ENCODE data around the gene PARS2.

The PARS2 gene

DNA sequence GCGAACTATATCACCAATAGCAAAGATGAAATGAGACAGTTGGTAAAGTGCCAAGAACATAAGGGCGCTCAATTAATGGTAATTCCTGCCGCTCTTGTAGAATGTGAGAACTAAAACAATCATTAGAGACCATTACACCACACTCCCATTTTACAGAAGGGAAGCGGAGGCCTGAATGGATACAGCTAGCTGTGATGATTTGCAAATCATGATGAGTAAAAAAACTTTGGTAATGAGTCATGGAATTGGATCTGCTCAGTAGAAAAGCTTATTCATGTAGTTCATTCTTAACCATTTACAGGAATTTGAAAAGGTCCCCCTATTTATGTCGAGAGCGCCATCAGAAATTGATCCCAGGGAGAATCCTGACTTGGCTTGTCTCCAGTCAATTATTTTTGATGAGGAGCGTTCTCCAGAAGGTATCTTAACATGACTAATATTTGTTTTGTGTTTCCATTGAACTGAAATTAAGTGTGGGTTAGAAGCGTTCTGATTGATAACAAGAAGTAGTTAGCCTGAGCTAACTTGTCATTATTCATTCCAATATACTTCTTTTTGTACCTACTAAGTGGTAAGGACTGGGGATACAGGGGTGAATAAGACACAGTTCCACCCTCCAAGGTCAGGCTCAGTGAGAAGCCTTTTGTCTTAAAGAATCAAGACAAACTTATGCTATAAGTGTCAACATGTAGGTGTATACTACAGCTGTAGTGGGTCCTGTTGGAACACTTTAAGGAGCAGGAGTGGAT lies 47.9 kb downstream of the PARS2 start:
- TF ChIP-seq, protein P1, sequence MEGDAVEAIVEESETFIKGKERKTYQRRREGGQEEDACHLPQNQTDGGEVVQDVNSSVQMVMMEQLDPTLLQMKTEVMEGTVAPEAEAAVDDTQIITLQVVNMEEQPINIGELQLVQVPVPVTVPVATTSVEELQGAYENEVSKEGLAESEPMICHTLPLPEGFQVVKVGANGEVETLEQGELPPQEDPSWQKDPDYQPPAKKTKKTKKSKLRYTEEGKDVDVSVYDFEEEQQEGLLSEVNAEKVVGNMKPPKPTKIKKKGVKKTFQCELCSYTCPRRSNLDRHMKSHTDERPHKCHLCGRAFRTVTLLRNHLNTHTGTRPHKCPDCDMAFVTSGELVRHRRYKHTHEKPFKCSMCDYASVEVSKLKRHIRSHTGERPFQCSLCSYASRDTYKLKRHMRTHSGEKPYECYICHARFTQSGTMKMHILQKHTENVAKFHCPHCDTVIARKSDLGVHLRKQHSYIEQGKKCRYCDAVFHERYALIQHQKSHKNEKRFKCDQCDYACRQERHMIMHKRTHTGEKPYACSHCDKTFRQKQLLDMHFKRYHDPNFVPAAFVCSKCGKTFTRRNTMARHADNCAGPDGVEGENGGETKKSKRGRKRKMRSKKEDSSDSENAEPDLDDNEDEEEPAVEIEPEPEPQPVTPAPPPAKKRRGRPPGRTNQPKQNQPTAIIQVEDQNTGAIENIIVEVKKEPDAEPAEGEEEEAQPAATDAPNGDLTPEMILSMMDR (conservative IDR thresholded peaks at IDR 0.05) = no peak
- H3K27ac ChIP-seq = peak overlapping the region; percentile 78

DNA sequence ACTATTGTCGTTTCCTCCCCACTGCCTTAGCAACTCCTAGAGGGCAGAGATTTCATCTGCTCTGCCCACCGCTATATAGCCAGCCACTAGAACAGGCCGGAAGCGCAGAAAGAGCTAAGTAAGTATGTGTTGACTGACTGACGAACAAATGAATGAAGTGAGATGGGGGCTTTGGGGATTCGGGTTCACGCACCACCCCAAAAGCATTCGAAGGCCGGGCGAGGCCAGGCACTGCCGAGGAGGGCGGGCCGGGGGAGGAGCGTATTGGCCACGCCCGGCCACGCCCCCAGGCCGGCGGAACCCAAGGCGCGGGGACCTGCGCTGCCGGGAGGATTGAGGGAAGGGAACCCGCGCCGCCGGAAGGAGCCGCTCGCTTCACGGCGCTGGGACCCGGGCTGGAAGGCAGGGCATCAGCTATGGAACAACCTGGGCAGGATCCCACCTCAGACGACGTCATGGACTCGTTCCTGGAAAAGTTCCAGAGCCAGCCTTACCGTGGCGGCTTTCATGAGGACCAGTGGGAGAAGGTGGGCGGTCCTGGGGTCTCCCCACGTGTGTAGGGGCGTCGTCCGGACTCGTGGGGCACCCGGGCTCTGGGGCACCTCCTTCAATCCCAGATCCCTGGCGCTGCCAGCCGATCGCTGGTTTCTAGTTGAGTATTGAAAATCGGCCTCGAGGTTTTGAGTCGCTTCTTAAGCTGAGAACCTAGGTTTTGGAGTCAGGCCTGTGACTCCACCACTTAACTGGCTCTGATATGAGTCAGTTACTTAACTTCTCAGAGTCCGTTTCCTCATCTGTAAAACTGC lies 48.6 kb downstream of the PARS2 start, which contains the start of gene TTC4:
Gene TTC4 (plus strand): TSS at position 369 of the 806 bp plus-strand sequence. CDS start 48 bp downstream, at position 417.
- TF ChIP-seq, protein P1 (conservative IDR thresholded peaks at IDR 0.05) = no peak
- peak within 1 kb of the TSS; percentile 78 for H3K27ac ChIP-seq

DNA sequence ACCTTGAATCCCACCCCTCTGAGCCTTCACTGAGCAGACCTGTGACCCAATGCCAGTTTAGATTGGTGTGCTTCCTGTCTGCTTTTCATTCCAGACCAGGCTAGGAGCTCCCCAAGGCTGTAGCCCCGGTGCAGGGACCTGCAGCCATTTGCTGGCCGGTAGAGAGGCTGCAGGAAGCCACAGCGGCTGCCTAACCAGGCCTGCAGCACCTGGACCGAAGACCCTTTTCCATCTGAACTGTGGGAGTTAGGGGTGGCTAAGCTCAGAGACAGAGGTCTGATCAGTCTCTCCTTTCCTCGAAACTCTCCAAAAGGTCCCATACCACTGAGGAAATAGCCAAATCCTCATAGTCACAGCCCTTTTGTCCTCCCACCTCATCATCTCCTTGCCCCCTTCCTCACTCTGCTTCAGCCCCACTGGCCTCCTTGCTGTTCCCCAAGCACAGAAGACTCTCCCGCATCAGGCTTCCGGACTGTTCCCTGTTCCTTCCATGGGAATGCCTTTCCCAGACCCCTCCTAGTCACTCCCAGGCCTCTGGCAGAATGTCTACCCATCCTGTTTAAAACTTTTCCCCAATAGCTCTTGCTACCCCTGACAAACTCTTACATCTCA lies 49.3 kb downstream of the PARS2 start:
- TF ChIP-seq, protein P1 (conservative IDR thresholded peaks at IDR 0.05) = no peak
- H3K27ac ChIP-seq = peak overlapping the region; percentile 78

DNA sequence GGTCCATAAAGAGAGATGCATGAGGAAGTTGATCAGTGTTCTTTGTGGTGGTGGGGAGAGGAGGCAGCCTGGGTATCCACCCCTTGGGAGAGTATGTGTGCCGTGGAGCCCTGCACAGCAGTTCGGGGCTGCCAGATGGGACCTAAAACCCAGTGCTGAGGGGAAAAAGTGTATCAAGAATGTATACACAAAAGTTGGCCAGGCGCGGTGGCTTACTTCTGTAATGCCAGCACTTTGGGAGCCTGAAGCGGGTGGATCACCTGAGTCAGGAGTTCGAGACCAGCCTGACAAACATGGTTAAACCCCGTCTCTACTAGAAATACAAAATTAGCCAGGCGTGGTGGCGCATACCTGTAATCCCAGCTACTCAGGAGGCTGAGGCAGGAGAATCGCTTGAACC lies 52.8 kb downstream of the PARS2 start:
- TF ChIP-seq, protein P1 (conservative IDR thresholded peaks at IDR 0.05) = no peak
- no peak overlapping the region for H3K27ac ChIP-seq

DNA sequence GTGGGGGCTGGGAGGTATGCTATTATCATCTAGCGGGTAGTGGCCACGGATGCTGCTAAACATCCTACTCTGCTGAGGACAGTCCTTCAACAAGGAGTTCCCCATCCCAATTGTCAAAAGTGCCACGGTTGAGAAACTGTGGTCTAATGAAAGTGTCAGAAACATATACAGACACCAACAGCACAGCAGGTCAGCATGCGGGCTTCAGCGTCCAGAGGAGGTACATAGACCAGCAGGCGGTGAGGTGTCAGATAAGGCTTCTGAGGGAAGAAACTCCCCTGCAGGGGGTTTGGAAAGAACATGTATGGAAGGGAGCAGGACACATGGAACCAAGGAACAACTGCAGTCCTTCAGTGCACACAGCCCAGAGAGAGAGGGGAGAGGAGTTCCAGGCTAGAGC lies 53.5 kb downstream of the PARS2 start:
- H3K27ac ChIP-seq = no peak overlapping the region
- TF ChIP-seq, protein P1 (conservative IDR thresholded peaks at IDR 0.05) = no peak

DNA sequence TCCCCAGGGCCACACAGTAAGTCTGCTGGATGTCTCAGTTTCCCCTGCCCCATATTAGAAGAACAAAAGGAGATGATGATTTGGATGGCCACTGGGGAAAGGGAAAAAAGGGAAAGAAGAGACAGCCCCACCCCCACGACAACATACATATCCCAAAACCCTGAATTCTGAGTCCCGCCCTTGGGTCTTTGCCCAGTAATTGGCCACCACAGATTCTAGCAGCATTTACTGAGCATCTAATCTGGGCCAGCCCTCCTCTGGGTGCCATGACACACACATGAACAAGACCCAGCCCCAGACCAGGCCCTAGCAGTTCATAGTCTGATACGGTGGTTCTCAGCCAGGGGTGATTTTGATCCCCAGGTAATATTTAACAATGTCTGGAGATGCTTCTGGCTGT lies 53.9 kb downstream of the PARS2 start:
- TF ChIP-seq, protein P1 (conservative IDR thresholded peaks at IDR 0.05) = no peak
- no peak overlapping the region for H3K27ac ChIP-seq
